ENCODE results near the gene UAP1L1.

UAP1L1 gene

GRCh38 chr9:137083394-137084004 is 6.2 kb downstream of the UAP1L1 start:
- H3K4me3 ChIP-seq (ENCODE audit: low read depth in 1 of 2, low read length in 2 of 2), result no peak overlapping the region
- no peak overlapping the region for H3K9ac ChIP-seq (ENCODE audit: low read length)
- no peak overlapping the region for H3K27ac ChIP-seq (ENCODE audit: low read depth, low read length)
- H3K4me1 ChIP-seq (ENCODE audit: insufficient read depth, low read length), result peaks cover 25% of the 10 kb centered on the region
- H3K9me3 ChIP-seq (ENCODE audit: low read length), result no peaks in the 10 kb centered on the region
- H3K36me3 ChIP-seq (ENCODE audit: insufficient read depth, low read length), result peaks cover 6% of the 10 kb centered on the region
- H3K27me3 ChIP-seq (ENCODE audit: control insufficient read depth in 1 of 2, insufficient read depth in 2 of 2, low read length in 2 of 2), result peaks cover 4 to 22% of the 10 kb centered on the region in 2 donors

- H3K4me3 ChIP-seq (ENCODE audit: low read depth in 1 of 2, low read length in 2 of 2), result no peak overlapping the region
- no peaks in the 10 kb centered on the region for H3K9me3 ChIP-seq (ENCODE audit: low read length)
- no peak overlapping the region for H3K27ac ChIP-seq (ENCODE audit: low read depth, low read length)
- no peak overlapping the region for H3K9ac ChIP-seq (ENCODE audit: low read length)
- H3K4me1 ChIP-seq (ENCODE audit: insufficient read depth, low read length), result peaks cover 19% of the 10 kb centered on the region
- peaks cover 6% of the 10 kb centered on the region for H3K36me3 ChIP-seq (ENCODE audit: insufficient read depth, low read length)
- H3K27me3 ChIP-seq (ENCODE audit: control insufficient read depth in 1 of 2, insufficient read depth in 2 of 2, low read length in 2 of 2), result peaks cover 0 to 11% of the 10 kb centered on the region in 2 donors
Measured at GRCh38 chr9:137084526-137084925, 7.2 kb downstream of the UAP1L1 start.

DNA sequence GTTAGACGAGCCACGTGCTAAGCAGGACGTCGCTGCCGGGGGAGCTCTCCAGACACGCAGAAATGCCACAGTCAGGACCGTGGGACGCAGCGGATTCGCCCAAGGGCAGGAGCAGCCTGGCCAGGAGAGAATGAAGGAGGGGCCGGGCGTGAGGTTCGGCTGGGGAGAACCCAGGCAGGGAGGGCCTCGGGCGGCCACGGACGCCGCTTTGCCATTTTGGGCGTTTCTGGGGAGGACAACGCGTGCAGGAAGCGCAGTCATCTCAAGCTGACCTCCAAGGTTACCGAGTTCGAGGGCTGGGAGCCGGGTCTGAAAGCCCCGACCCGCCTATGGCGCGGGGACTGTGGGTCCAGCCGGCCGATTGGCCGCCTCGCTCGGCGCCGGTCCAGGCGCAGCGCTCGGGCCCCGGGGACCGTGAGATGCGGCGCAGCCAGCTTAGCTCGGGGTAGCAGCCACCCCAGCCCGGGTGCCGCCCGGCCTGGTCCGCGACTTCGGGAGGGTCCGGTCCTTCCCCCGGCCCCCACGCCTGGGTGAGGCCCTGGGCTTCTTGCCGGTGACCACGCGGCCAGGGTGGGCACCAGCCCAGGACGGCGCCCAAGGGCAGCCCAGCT is 8.7 kb downstream of the UAP1L1 start:
- H3K4me1 ChIP-seq (ENCODE audit: insufficient read depth, low read length), result peaks cover 19% of the 10 kb centered on the region
- peak overlapping the region; percentile 27 for H3K9ac ChIP-seq (ENCODE audit: low read length)
- no peaks in the 10 kb centered on the region for H3K27me3 ChIP-seq (ENCODE audit: control insufficient read depth in 1 of 2, insufficient read depth in 2 of 2, low read length in 2 of 2)

GRCh38 chr9:137086531-137087408 is 9.5 kb downstream of the UAP1L1 start, which contains the start of gene MAN1B1:
Gene MAN1B1 (plus strand): TSS chr9:137086985. CDS start chr9:137087000, 15 bp downstream.
- Histone ChIP-seq H3K27ac (ENCODE audit: low read depth, low read length) (peak within 1 kb of the TSS; percentile 78), H3K4me1 (ENCODE audit: insufficient read depth, low read length) (peaks cover 19% of the 10 kb centered on the region), H3K36me3 (ENCODE audit: insufficient read depth, low read length) (peaks cover 8% of the 10 kb centered on the region), H3K9ac (ENCODE audit: low read length) (peak within 1 kb of the TSS; percentile 61), H3K27me3 (ENCODE audit: control insufficient read depth in 1 of 2, insufficient read depth in 2 of 2, low read length in 2 of 2) (no peaks in the 10 kb centered on the region), H3K9me3 (ENCODE audit: low read length) (no peaks in the 10 kb centered on the region), H3K4me3 (ENCODE audit: low read depth in 1 of 2, low read length in 2 of 2) (peak within 1 kb of the TSS; percentile 70 to 81)

More for the DNA sequence above, 8.7 kb downstream of the UAP1L1 start:
- Histone ChIP-seq H3K9me3 (ENCODE audit: low read length) (no peaks in the 10 kb centered on the region), H3K36me3 (ENCODE audit: insufficient read depth, low read length) (peaks cover 8% of the 10 kb centered on the region), H3K27ac (ENCODE audit: low read depth, low read length) (peak overlapping the region; percentile 78), H3K4me3 (ENCODE audit: low read depth in 1 of 2, low read length in 2 of 2) (peak overlapping the region; percentile 70 to 81)

DNA sequence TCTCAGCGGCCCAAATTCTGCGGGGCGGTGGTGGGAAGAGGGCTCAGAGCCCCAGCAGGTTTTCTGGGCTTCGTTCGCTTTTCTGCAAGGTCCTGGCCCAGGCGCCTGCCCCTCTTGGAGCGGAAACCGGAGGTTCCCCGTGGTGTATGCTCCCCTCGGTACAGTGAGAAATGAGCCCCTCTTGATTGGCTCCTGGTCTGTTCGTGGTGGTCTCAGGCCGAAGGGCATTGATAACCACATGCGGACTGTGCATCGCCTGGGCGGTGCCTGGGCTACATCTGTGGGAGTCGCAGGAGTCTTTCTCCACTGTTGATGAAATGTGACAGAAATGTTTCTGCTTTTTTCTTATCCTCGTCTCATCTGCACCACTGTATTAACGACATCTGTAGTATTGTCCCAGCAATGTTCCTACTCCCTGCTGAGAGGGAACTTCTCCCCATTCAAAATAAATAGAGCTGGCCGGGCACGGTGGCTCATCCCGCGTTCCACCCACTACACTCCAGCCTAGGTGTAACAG is 10.2 kb downstream of the UAP1L1 start:
- Histone ChIP-seq H3K36me3 (ENCODE audit: insufficient read depth, low read length) (peaks cover 8% of the 10 kb centered on the region), H3K27ac (ENCODE audit: low read depth, low read length) (peak overlapping the region; percentile 75), H3K27me3 (ENCODE audit: control insufficient read depth in 1 of 2, insufficient read depth in 2 of 2, low read length in 2 of 2) (no peaks in the 10 kb centered on the region), H3K9ac (ENCODE audit: low read length) (peak overlapping the region; percentile 61), H3K4me3 (ENCODE audit: low read depth in 1 of 2, low read length in 2 of 2) (peak overlapping the region; percentile 54 to 81), H3K4me1 (ENCODE audit: insufficient read depth, low read length) (peaks cover 19% of the 10 kb centered on the region), H3K9me3 (ENCODE audit: low read length) (no peaks in the 10 kb centered on the region)

DNA sequence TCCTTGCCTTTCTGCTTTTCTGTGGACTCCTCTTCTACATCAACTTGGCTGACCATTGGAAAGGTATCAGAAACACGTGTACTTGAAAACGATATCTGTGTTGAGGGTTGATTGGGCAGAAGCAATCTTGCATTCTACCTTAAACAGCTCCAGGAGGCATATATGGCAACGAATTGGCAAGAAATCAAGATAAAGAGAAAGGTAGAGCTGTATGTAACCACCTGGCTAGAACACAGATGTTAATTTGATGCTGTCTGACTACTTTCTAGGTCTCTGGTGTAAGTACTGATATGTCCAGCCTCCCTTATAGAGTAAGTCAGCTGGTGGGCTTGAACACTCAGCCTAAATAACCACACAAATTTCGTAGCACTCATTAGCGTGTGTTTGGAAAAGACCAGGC is 10.8 kb downstream of the UAP1L1 start:
- Histone ChIP-seq H3K27ac (ENCODE audit: low read depth, low read length) (no peak overlapping the region), H3K4me3 (ENCODE audit: low read depth in 1 of 2, low read length in 2 of 2) (peak overlapping the region in 1 of 2 donors; percentile 81), H3K4me1 (ENCODE audit: insufficient read depth, low read length) (peaks cover 19% of the 10 kb centered on the region), H3K9me3 (ENCODE audit: low read length) (no peaks in the 10 kb centered on the region), H3K36me3 (ENCODE audit: insufficient read depth, low read length) (peaks cover 8% of the 10 kb centered on the region), H3K27me3 (ENCODE audit: control insufficient read depth in 1 of 2, insufficient read depth in 2 of 2, low read length in 2 of 2) (no peaks in the 10 kb centered on the region), H3K9ac (ENCODE audit: low read length) (no peak overlapping the region)

- Histone ChIP-seq H3K36me3 (ENCODE audit: insufficient read depth, low read length) (peaks cover 8% of the 10 kb centered on the region), H3K27me3 (ENCODE audit: control insufficient read depth in 1 of 2, insufficient read depth in 2 of 2, low read length in 2 of 2) (no peaks in the 10 kb centered on the region), H3K9me3 (ENCODE audit: low read length) (no peaks in the 10 kb centered on the region), H3K27ac (ENCODE audit: low read depth, low read length) (no peak overlapping the region), H3K4me3 (ENCODE audit: low read depth in 1 of 2, low read length in 2 of 2) (no peak overlapping the region), H3K9ac (ENCODE audit: low read length) (no peak overlapping the region), H3K4me1 (ENCODE audit: insufficient read depth, low read length) (peaks cover 19% of the 10 kb centered on the region)
Measured at GRCh38 chr9:137089232-137089947, 12.1 kb downstream of the UAP1L1 start.

GRCh38 chr9:137095664-137096517 is 18.6 kb downstream of the UAP1L1 start:
- no peak overlapping the region for H3K27ac ChIP-seq (ENCODE audit: low read depth, low read length)
- H3K4me3 ChIP-seq (ENCODE audit: low read depth in 1 of 2, low read length in 2 of 2), result no peak overlapping the region

GRCh38 chr9:137096785-137097546 is 19.6 kb downstream of the UAP1L1 start:
- Histone ChIP-seq H3K27me3 (ENCODE audit: control insufficient read depth in 1 of 2, insufficient read depth in 2 of 2, low read length in 2 of 2) (no peaks in the 10 kb centered on the region), H3K4me1 (ENCODE audit: insufficient read depth, low read length) (no peaks in the 10 kb centered on the region), H3K4me3 (ENCODE audit: low read depth in 1 of 2, low read length in 2 of 2) (no peak overlapping the region), H3K36me3 (ENCODE audit: insufficient read depth, low read length) (peaks cover 37% of the 10 kb centered on the region), H3K9me3 (ENCODE audit: low read length) (no peaks in the 10 kb centered on the region), H3K9ac (ENCODE audit: low read length) (no peak overlapping the region), H3K27ac (ENCODE audit: low read depth, low read length) (no peak overlapping the region)

More at GRCh38 chr9:137095664-137096517, 18.6 kb downstream of the UAP1L1 start:
- H3K4me1 ChIP-seq (ENCODE audit: insufficient read depth, low read length), result no peaks in the 10 kb centered on the region
- no peaks in the 10 kb centered on the region for H3K9me3 ChIP-seq (ENCODE audit: low read length)
- H3K36me3 ChIP-seq (ENCODE audit: insufficient read depth, low read length), result peaks cover 26% of the 10 kb centered on the region
- H3K9ac ChIP-seq (ENCODE audit: low read length), result no peak overlapping the region
- H3K27me3 ChIP-seq (ENCODE audit: control insufficient read depth in 1 of 2, insufficient read depth in 2 of 2, low read length in 2 of 2), result no peaks in the 10 kb centered on the region

Data from muscle layer of colon (tissue), 2 donors.